ENCODE results near the gene PTPRU.

PTPRU gene

GRCh38 chr1:29326123-29326522 is 89.8 kb downstream of the PTPRU start:
- no peak overlapping the region for H3K9ac ChIP-seq (ENCODE audit: low read length)
- H4K20me1 ChIP-seq (ENCODE audit: low read depth, low read length) = no peaks in the 10 kb centered on the region
- no peaks in the 10 kb centered on the region for H3K27me3 ChIP-seq (ENCODE audit: low read length)
- no peaks in the 10 kb centered on the region for H3K79me2 ChIP-seq (ENCODE audit: insufficient read depth, low read length)
- no peak overlapping the region for H3K27ac ChIP-seq (ENCODE audit: low read depth, low read length)
- no peak overlapping the region for H3K4me2 ChIP-seq (ENCODE audit: low read depth, low read length, poor library complexity, severe bottlenecking)
- H3K9me3 ChIP-seq (ENCODE audit: insufficient read depth, low read length) = no peaks in the 10 kb centered on the region
- no peak overlapping the region for H2AFZ ChIP-seq (ENCODE audit: low read depth, low read length, severe bottlenecking)
- TF ChIP-seq, protein P1, sequence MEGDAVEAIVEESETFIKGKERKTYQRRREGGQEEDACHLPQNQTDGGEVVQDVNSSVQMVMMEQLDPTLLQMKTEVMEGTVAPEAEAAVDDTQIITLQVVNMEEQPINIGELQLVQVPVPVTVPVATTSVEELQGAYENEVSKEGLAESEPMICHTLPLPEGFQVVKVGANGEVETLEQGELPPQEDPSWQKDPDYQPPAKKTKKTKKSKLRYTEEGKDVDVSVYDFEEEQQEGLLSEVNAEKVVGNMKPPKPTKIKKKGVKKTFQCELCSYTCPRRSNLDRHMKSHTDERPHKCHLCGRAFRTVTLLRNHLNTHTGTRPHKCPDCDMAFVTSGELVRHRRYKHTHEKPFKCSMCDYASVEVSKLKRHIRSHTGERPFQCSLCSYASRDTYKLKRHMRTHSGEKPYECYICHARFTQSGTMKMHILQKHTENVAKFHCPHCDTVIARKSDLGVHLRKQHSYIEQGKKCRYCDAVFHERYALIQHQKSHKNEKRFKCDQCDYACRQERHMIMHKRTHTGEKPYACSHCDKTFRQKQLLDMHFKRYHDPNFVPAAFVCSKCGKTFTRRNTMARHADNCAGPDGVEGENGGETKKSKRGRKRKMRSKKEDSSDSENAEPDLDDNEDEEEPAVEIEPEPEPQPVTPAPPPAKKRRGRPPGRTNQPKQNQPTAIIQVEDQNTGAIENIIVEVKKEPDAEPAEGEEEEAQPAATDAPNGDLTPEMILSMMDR (IDR thresholded peaks at IDR 0.05; ENCODE audit: insufficient read depth, low read length, poor library complexity, severe bottlenecking) = no peak
- TF ChIP-seq EZH2phosphoT487 (conservative IDR thresholded peaks at IDR 0.05; ENCODE audit: low read length) = no peak
- no peaks in the 10 kb centered on the region for H3K9me2 ChIP-seq (replicated peaks; ENCODE audit: insufficient read depth, low read length)
- H3F3A ChIP-seq (ENCODE audit: insufficient read depth) = no peaks in the 10 kb centered on the region
- H3K36me3 ChIP-seq (ENCODE audit: low read length) = no peaks in the 10 kb centered on the region
- no peak overlapping the region for H3K4me3 ChIP-seq (ENCODE audit: insufficient read depth, low read length, poor library complexity, severe bottlenecking)

GRCh38 chr1:29327223-29327935 is 91.1 kb downstream of the PTPRU start:
- TF ChIP-seq EZH2phosphoT487 (conservative IDR thresholded peaks at IDR 0.05; ENCODE audit: low read length) = no peak
- TF ChIP-seq, protein P1 (IDR thresholded peaks at IDR 0.05; ENCODE audit: insufficient read depth, low read length, poor library complexity, severe bottlenecking) = no peak
- no peaks in the 10 kb centered on the region for H4K20me1 ChIP-seq (ENCODE audit: low read depth, low read length)
- H3K9ac ChIP-seq (ENCODE audit: low read length) = no peak overlapping the region
- H3K79me2 ChIP-seq (ENCODE audit: insufficient read depth, low read length) = no peaks in the 10 kb centered on the region
- no peak overlapping the region for H3K27ac ChIP-seq (ENCODE audit: low read depth, low read length)
- H3K9me2 ChIP-seq (replicated peaks; ENCODE audit: insufficient read depth, low read length) = no peaks in the 10 kb centered on the region
- H3K9me3 ChIP-seq (ENCODE audit: insufficient read depth, low read length) = no peaks in the 10 kb centered on the region
- no peak overlapping the region for H3K4me2 ChIP-seq (ENCODE audit: low read depth, low read length, poor library complexity, severe bottlenecking)
- H2AFZ ChIP-seq (ENCODE audit: low read depth, low read length, severe bottlenecking) = no peak overlapping the region
- no peaks in the 10 kb centered on the region for H3K27me3 ChIP-seq (ENCODE audit: low read length)
- H3K4me3 ChIP-seq (ENCODE audit: insufficient read depth, low read length, poor library complexity, severe bottlenecking) = no peak overlapping the region
- H3K36me3 ChIP-seq (ENCODE audit: low read length) = no peaks in the 10 kb centered on the region
- no peaks in the 10 kb centered on the region for H3F3A ChIP-seq (ENCODE audit: insufficient read depth)

DNA sequence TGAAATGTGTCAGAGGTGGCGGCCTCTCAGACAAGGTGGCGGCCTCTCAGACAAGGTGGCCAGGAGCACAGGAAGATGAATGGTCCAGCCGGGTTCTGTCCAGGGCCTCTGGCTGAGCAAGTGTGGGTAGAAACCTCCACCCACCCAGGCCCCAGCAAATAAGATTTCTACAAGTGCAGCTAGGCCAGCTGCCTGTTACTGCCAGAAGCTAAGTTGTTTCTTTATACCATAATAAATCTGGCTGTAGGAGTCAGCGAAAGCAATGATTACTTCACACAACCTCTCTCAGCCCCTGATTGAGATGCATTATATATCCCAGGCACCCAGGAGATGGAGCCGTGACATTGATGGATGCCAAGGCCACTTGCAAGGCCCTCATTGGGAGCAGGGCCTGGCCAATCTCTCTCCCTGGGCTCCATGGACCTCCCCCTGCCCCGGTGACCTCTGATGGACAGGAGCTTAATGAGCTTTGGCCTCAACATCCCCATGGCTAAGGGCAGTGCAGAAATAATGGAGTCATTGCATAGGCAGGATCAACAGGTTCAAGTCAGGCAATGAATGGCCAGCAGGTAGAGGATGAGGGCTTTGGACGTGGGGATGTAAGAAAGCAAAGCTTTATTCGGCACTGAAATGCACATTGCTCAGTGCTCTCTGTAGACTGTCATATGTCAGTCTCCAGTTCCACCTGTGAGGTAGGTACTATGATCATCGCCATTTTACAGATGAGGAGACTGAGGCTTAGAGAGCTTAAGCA is 92.9 kb downstream of the PTPRU start:
- no peak overlapping the region for H3K9ac ChIP-seq (ENCODE audit: low read length)
- no peaks in the 10 kb centered on the region for H3K79me2 ChIP-seq (ENCODE audit: insufficient read depth, low read length)
- no peaks in the 10 kb centered on the region for H3K27me3 ChIP-seq (ENCODE audit: low read length)
- H3K36me3 ChIP-seq (ENCODE audit: low read length) = no peaks in the 10 kb centered on the region
- no peak overlapping the region for H3K27ac ChIP-seq (ENCODE audit: low read depth, low read length)
- no peak overlapping the region for H3K4me3 ChIP-seq (ENCODE audit: insufficient read depth, low read length, poor library complexity, severe bottlenecking)
- no peak overlapping the region for H2AFZ ChIP-seq (ENCODE audit: low read depth, low read length, severe bottlenecking)
- H4K20me1 ChIP-seq (ENCODE audit: low read depth, low read length) = no peaks in the 10 kb centered on the region
- no peak overlapping the region for H3K4me2 ChIP-seq (ENCODE audit: low read depth, low read length, poor library complexity, severe bottlenecking)
- no peaks in the 10 kb centered on the region for H3K9me2 ChIP-seq (replicated peaks; ENCODE audit: insufficient read depth, low read length)
- TF ChIP-seq EZH2phosphoT487 (conservative IDR thresholded peaks at IDR 0.05; ENCODE audit: low read length) = no peak
- TF ChIP-seq, protein P1 (IDR thresholded peaks at IDR 0.05; ENCODE audit: insufficient read depth, low read length, poor library complexity, severe bottlenecking) = no peak
- H3K9me3 ChIP-seq (ENCODE audit: insufficient read depth, low read length) = no peaks in the 10 kb centered on the region
- no peaks in the 10 kb centered on the region for H3F3A ChIP-seq (ENCODE audit: insufficient read depth)
